MV-4-11 (cell line): ENCODE results near the gene PRKG1.

Experiments used
- DNase-seq: peaks from one replicate; lab custom pipeline; 2025; lab: John Stamatoyannopoulos, UW

PRKG1 gene

DNA sequence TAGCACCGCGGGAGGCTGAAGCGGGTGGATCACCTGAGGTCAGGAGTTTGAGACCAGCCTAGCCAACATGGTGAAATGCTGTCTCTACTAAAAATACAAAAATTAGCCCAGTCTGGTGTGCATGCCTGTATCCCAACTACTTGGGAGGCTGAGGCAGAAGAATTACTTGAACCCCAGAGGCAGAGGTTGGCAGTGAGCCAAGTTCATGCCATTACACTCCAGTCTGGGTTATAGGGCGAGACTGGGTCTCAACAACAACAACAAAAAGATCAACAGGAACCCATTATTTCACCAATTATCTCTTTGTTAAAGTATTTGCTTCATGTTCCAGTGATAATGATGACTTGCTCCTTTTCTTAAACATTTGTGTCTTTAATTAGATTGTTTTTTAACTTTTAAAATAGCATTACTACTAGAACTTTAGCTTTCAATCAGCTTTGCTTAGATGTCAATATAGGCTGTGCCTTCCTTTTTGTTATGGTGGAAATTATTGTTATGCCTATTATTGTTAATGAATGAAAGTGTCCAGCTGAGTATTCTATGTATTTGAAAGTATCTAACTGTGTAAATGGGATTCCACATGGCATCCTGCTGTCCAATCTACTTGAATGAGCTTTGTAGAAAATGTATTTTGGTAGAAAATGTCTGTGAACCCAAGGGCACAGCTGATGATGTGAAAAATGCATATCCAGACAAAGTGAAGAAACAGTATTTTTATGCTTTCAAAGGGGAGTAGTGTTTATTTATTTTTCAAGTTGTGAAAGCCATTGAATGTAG, 686.8 kb downstream of the PRKG1 start:
- DNase-seq = no peak

DNA sequence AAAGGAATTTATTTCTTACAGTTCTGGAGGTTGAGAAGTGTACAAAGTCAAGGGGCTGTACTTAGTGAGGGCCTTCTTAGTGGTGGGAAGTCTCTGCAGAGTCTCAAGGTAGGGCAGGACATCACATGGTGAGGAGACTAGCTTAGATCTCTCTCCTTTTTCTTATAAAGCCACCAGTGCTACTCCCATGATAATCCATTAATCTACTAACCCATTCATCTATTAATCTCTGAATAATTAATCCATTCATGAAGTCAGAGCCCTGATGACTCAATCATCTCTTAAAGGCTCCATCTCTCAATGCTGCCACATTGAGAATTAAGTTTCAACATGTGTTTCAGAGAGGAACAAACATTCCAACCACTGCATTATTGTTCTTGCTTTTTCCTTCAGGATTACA, 689.5 kb downstream of the PRKG1 start:
- no peak for DNase-seq

DNA sequence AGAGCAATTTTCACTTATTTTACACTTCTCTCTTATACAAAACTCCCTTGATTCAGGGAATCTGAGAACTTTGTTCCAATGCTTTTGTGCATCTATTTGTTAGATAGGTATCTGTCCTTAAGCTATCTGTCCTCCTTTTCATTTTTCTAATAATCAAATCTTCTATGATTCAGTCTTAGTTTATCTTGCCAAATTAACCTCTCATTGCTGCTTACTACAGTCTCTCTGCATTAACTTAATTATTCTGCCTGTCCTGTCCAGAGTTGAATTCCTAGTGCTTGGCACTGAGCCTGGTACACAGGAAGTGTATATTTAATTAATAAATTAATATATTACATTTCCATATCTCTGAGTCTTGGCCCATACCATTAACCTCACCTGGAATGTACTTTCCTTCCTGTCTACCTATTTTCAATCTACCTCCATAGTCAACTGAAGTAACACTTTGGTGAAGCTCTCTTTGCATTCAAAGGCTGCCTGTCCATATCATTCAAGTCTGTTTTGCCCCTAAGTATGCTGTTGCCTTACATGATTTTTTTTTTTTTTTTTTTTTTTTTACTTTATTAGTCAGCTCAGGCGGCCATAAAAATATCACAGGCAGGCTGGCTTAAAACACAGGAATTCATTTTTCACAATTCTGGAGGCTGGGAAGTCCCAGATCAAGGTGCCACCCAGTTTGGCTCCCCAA, 691.1 kb downstream of the PRKG1 start:
- no peak for DNase-seq

DNA sequence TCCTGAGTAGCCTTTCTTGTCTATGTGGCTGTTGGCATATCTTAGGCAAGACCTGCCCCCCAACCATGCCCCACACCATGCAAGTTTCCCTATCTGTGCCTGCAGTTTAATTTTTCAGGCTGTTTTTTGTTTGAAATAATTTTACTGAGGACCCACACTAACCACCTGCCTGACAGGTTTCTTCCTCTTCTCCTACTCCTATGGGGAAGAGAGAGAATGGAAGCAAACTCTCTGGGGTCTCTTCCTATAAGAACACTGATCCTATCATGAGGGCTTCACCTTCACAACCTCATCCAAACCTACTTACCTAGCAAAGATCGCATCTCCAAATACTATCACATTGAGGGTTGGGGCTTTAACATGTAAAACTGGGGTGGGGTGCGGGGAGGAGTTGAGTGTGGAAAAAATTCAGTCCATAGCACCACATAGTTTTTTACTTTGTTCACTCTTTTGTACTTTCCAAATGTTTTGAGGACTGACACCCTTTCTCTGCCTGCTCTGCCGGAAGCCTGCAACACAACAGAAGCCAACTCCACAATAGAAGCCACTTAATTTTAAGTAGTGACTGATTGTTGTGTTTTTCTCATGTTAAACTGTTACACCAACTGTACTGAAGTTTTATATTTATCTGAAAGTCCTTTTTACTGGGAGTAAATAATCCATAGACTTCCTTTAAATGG, 692.3 kb downstream of the PRKG1 start:
- no peak for DNase-seq

- no peak for DNase-seq
These were observed 692.9 kb downstream of the PRKG1 start for GRCh38 chr10:51767103-51767763.

DNA sequence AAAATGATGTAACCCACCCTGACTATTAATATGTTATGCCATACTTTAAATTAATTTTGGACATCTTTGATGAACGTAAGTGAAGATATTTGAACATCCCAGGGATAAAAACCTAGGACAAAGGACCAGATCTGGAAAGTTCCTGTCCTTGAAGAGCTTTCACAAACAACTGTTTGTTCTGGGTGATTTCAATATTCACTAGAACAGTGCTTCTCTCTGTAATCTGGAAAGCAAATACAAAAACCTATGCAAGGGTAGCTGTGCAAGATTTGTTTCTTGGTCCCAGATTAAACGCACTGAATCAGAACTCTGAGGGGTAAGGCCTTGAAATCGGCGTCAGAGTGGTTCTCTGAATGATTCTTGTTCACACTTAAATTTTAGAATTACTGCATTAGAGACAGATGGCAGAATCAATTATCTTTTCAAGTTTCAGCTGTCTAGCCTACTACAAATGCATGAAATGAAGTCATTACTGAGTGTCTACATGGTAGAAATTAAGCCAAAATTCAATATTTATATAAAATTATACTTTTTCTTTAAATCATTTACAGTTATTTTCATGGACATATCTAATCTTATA, 694.7 kb downstream of the PRKG1 start:
- DNase-seq = no peak

DNA sequence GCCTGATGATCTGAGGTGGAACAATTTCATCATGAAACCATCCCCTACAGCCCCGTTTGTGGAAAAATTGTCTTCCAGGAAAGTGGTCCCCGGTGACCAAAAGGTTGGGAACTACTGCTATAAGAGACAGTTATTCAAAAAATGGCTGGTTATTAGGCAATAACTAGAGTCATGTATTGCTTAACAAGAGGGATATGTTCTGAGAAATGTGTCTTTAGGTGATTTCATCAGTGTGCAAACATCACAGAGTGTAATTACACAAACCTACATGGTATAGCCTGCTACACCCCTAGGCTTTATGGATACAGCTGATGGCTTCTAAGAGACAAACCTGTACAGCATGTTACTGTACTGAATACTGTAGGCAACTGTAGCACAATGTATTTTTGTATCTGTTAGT, 696.4 kb downstream of the PRKG1 start:
- DNase-seq = no peak

GRCh38 chr10:51772387-51772786, 698.1 kb downstream of the PRKG1 start:
- DNase-seq = no peak

DNA sequence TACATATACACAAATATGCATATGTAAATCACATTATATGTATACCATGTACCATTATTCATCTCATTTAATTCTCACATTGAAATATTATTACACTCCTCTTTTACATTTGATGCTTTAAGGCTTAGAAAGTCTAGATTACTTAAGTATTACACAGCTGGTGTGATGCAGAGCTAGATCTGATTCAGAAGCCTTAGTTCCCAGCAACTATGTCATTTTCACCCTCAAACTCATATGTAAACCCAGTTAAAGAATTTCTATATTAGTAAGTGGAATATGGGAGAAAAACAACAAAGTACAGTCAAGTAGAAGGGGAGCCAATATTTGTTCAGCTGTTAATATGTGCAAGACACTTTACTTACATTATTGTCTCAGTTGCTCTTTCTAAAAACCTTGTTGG, 699.4 kb downstream of the PRKG1 start:
- no peak for DNase-seq

- peak; percentile 15 for DNase-seq
These were observed 709.7 kb downstream of the PRKG1 start for GRCh38 chr10:51783941-51784340.

GRCh38 chr10:51786016-51786683, 711.9 kb downstream of the PRKG1 start:
- no peak for DNase-seq

- no peak for DNase-seq
These were observed 712.4 kb downstream of the PRKG1 start for GRCh38 chr10:51786684-51787035.

DNA sequence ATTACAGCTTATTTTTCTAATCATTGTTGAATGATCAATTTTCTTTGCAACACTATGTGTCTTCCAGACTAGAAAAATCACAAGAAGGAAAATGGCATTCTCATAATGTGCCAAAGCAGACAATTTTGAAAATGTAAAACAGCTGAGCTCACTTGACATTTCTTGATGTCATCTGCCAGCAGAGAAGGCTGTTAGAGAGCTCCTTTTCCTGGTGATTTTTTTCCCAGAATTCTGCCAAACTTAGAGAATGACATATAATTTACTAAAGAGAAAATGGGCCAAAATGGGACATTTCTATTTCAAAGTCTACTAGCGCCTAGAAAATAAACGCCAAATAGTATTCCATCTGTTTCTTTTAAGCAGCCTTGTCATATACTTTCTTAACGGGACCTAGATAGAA, 714.0 kb downstream of the PRKG1 start:
- no peak for DNase-seq

GRCh38 chr10:51789118-51789517, 714.8 kb downstream of the PRKG1 start:
- DNase-seq = no peak

GRCh38 chr10:51789903-51790302, 715.6 kb downstream of the PRKG1 start:
- no peak for DNase-seq

GRCh38 chr10:51792678-51793077, 718.4 kb downstream of the PRKG1 start:
- no peak for DNase-seq

GRCh38 chr10:51800121-51800520, 725.8 kb downstream of the PRKG1 start:
- DNase-seq = no peak

DNA sequence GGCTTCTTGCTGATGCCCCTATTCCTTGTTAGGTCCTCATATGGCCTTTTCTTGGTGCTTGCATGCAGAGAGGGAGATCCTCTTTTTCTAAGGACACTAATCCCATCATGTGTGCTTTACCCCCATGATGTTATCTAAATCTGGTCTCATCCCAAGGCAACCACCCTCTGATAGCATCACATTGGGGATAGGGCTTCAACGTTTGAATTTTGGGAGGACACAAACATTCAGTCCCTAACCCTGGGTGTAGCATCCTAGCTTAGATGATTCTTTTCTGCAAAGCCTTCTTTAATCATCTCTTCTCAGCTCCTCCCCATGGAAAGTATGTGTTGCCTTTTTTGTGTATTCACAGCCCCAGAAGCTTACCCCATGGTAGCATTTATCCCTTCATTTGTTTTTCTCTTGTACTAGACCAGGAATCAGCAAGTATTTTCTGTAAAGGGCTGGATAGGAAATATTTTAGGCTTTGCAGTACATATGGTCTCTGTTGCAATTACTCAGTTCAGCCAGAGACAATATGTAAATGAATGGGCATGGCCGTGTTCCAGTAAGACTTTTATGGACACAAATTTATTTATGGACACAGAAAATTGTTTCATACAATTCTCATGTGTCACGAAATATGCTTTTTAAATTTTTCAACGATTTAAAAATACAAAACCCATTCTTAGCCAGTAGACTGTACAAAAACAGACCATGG, 726.6 kb downstream of the PRKG1 start:
- no peak for DNase-seq

DNA sequence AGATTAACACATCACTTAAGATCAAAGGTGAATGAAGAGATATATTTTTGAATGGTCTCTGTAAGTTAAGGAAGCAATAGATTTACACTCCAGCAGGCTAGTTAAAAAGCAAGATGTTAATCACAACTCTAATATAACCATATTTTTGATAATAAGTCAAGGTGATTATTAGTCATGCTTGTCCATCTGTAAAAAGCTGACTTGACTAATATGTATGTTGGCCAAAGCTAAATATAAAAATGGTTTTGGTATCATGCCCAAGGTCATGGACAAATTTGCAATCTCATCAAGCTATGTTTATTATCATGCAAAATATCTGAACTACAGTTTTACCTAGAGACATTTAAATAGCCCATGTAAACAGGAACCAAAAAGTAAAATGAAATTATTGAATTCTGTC, 727.7 kb downstream of the PRKG1 start:
- no peak for DNase-seq

DNA sequence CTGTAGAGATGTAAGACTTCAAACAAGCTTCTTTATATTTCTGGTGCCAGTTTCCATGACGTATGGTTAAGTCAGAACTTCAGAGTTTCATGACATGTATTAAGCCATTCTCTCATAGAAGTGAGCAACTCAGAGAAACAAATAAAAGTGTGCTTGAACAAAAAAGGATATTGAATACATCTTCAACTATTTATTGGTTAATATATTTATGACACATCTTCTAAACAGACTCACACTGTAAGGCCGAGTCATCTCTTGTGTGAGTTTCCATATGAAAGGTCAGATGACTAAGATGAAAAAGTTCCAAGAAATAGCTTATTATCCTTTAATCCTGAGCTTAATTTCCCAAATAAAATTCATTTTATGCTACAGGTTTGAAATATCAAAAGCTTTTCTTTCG, 730.6 kb downstream of the PRKG1 start:
- no peak for DNase-seq
